Muscle of leg (tissue), 16 donors: ENCODE data around the gene ING2. TPM values are rescaled to one million over a fixed set of nuclear protein-coding genes. Genes with fewer than 3 reads are reported as not detected.
"Not testable (repeated sequence)": the region's sequence is repeated elsewhere in the genome, so short reads cannot be mapped to it uniquely, and the experiment has no call there.

Source experiments
- DNase-seq: peaks from one replicate; pipeline ENCODE4 v3.0.0; 2013
- H3K27ac ChIP-seq: one replicate; pipeline ENCODE4 v1.5.1; 2013; ENCODE audit warnings: mild to moderate bottlenecking, low read length, control low read depth
- H3K27me3 ChIP-seq: one replicate; pipeline ENCODE4 v1.6.1; 2013; ENCODE audit warnings: low read length; ENCODE audit not compliant: control insufficient read depth, insufficient read depth
- H3K36me3 ChIP-seq: one replicate; pipeline ENCODE4 v1.6.1; 2013; ENCODE audit warnings: low read length; ENCODE audit not compliant: control insufficient read depth, insufficient read depth
- H3K4me1 ChIP-seq: one replicate; pipeline ENCODE4 v1.6.1; 2013; ENCODE audit warnings: low read length; ENCODE audit not compliant: control insufficient read depth, insufficient read depth
- H3K4me3 ChIP-seq: one replicate; pipeline ENCODE4 v1.5.1; 2013; ENCODE audit warnings: low read length, control low read depth
- H3K9me3 ChIP-seq: replicated peaks from 2 replicates; pipeline ENCODE4 v1.6.1; 2013; ENCODE audit warnings: low read depth, low read length; ENCODE audit not compliant: control insufficient read depth
- WGBS: methylation state at CpG from one replicate; pipeline ENCODE4 v1.1.5; 2013; ENCODE audit warnings: missing lambda C conversion rate; ENCODE audit not compliant: insufficient coverage; 5-methylcytosine and 5-hydroxymethylcytosine counted together
- long read RNA-seq, 11 donors: transcript quantifications; one replicate each; lab custom pipeline, GENCODE V29; 2026
- polyA plus RNA-seq, 8 donors: library from polyadenylated mRNA; unstranded; fragments of 120-200 nt; gene quantifications; one replicate each; pipeline versions ENCODE4 v1.2.1 to v1.2.3, GENCODE V29; 2013; ENCODE audit warnings: inconsistent platforms in 1 of 8, low replicate concordance in 1 of 8; ENCODE audit not compliant: insufficient read length in 8 of 8, insufficient read depth in 1 of 8
- total RNA-seq: library from RNA; stranded (reverse); fragments of 120-200 nt; gene quantifications from one replicate; pipeline ENCODE4 v1.2.4, GENCODE V29; 2013

Gene ING2
- 11.5 TPM for total RNA-seq
- 10 to 100 TPM; 15.4 to 18.2 (median 16.6) TPM for polyA plus RNA-seq
- long read RNA-seq, donor 1, transcript ING2-201 (2 exons, 1,189 nt): major isoform, 5 of 6 reads
- long read RNA-seq, donor 1, partial matches to known transcripts: 0 of 6 reads
- long read RNA-seq, donor 1, other reads (novel, unspliced or antisense): 0 of 6 reads
- long read RNA-seq, donor 2, partial matches to known transcripts: 0 of 1 reads
- long read RNA-seq, donor 2, other reads (novel, unspliced or antisense): 0 of 1 reads
- long read RNA-seq, donor 3, transcript ING2-202 (2 exons, 599 nt): minor isoform, 8 of 18 reads
- long read RNA-seq, donor 3, transcript ING2-201 (2 exons, 1,189 nt): major isoform, 10 of 18 reads
- long read RNA-seq, donor 3, partial matches to known transcripts: 0 of 18 reads
- long read RNA-seq, donor 3, other reads (novel, unspliced or antisense): 0 of 18 reads
- long read RNA-seq, donor 4, transcript ING2-201 (2 exons, 1,189 nt): major isoform, 9 of 12 reads
- long read RNA-seq, donor 4, partial matches to known transcripts: 0 of 12 reads
- long read RNA-seq, donor 4, other reads (novel, unspliced or antisense): 0 of 12 reads
- long read RNA-seq, donor 5, transcript ING2-202 (2 exons, 599 nt): minor isoform, 8 of 27 reads
- long read RNA-seq, donor 5, transcript ING2-201 (2 exons, 1,189 nt): major isoform, 19 of 27 reads
- long read RNA-seq, donor 5, partial matches to known transcripts: 0 of 27 reads
- long read RNA-seq, donor 5, other reads (novel, unspliced or antisense): 0 of 27 reads
- long read RNA-seq, donor 6, transcript ING2-202 (2 exons, 599 nt): major isoform, 7 of 17 reads
- long read RNA-seq, donor 6, partial matches to known transcripts: 6 of 17 reads
- long read RNA-seq, donor 6, other reads (novel, unspliced or antisense): 0 of 17 reads
- long read RNA-seq, donor 7, transcript ING2-202 (2 exons, 599 nt): major isoform, 11 of 29 reads
- long read RNA-seq, donor 7, transcript ING2-201 (2 exons, 1,189 nt): minor isoform, 9 of 29 reads
- long read RNA-seq, donor 7, partial matches to known transcripts: 9 of 29 reads
- long read RNA-seq, donor 7, other reads (novel, unspliced or antisense): 0 of 29 reads
- long read RNA-seq, donor 8, transcript ING2-202 (2 exons, 599 nt): minor isoform, 6 of 15 reads
- long read RNA-seq, donor 8, transcript ING2-201 (2 exons, 1,189 nt): major isoform, 9 of 15 reads
- long read RNA-seq, donor 8, partial matches to known transcripts: 0 of 15 reads
- long read RNA-seq, donor 8, other reads (novel, unspliced or antisense): 0 of 15 reads
- long read RNA-seq, donor 9, transcript ING2-201 (2 exons, 1,189 nt): major isoform, 13 of 27 reads
- long read RNA-seq, donor 9, transcript ING2-202 (2 exons, 599 nt): minor isoform, 9 of 27 reads
- long read RNA-seq, donor 9, partial matches to known transcripts: 5 of 27 reads
- long read RNA-seq, donor 9, other reads (novel, unspliced or antisense): 0 of 27 reads
- long read RNA-seq, donor 10, transcript ING2-201 (2 exons, 1,189 nt): major isoform, 15 of 30 reads
- long read RNA-seq, donor 10, transcript ING2-202 (2 exons, 599 nt): minor isoform, 8 of 30 reads
- long read RNA-seq, donor 10, partial matches to known transcripts: 7 of 30 reads
- long read RNA-seq, donor 10, other reads (novel, unspliced or antisense): 0 of 30 reads
- long read RNA-seq, donor 11, transcript ING2-201 (2 exons, 1,189 nt): major isoform, 11 of 18 reads
- long read RNA-seq, donor 11, transcript ING2-202 (2 exons, 599 nt): minor isoform, 7 of 18 reads
- long read RNA-seq, donor 11, partial matches to known transcripts: 0 of 18 reads
- long read RNA-seq, donor 11, other reads (novel, unspliced or antisense): 0 of 18 reads

DNA sequence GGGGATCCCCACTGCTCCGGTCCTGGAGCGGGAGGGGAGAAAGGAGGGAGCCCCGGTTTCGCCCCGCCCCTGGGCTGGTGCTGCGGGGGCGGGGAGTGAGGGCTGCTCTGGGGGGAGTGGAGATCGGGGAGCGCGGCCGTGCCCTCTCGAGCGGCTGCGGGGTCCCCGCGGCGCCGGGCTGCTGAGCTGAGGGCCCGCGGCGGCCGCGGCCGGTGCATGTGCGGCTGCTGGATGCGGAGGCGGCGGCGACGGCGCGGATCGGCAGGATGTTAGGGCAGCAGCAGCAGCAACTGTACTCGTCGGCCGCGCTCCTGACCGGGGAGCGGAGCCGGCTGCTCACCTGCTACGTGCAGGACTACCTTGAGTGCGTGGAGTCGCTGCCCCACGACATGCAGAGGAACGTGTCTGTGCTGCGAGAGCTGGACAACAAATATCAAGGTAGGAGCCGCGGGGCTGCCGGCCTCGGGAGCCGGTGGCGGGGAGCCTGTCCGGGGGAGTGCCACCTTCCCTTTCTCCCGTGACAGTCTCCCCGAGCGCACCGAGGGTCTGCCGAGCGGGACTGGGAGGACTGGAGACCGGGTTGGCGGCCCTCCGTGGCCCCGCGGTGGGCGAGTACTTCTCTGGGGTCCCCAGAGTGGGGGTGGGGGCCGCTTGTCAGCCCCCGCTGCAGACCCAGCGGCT, at the start of gene ING2:
TSS of gene ING2 (plus strand) at position 129 of the 681 bp plus-strand sequence. CDS start at position 267, 138 bp downstream.
- under 1% methylated on average over 64 of the region's 68 CpGs for WGBS
- Histone ChIP-seq H3K4me3 (peak within 1 kb of the TSS; percentile 98), H3K27ac (peak within 1 kb of the TSS; percentile 99), H3K4me1 (peaks cover 4% of the 10 kb centered on the region), H3K9me3 (no peaks in the 10 kb centered on the region), H3K36me3 (no peaks in the 10 kb centered on the region), H3K27me3 (no peaks in the 10 kb centered on the region)
- DNase-seq: peak; percentile 94

DNA sequence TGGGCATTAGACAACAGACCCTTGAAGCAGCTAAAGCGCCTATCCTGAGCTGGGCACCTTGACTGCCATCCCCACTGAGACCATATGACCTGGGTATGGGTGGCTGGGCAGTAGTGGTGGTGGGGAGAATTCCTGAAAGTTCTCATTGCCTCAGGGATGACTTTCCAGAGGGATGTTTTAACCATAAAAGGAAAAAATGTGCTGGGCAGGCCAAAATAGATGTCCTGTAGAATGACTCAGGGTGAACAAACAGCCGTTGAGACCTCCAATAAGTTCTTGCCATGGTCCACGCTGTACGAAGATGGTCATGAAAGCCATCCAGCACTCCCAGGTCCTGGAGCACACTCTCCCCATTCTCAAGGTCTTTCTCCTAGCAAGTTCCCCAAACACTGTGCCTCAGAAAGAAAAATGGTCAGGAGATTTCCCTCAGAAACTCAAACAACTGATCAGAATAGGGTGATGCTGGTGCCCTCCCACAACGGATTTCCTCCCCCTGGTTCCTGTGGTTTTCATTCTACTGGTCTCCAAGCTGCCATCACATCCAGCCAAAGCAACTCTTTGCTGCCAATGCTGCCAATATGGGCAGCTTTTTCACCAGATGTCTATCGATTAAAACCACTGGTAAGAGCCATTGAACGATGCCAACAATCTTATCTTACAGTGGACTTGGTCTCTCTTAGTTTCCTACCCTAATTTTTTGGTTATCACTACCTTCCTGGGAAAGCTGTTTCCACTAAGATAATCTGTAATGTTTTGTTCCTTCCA, 49.2 kb upstream of the ING2 start:
- DNase-seq: no peak
- Histone ChIP-seq H3K4me3 (no peak overlapping the region), H3K36me3 (peaks cover 10% of the 10 kb centered on the region), H3K27ac (no peak overlapping the region), H3K27me3 (no peaks in the 10 kb centered on the region), H3K9me3 (no peaks in the 10 kb centered on the region), H3K4me1 (no peaks in the 10 kb centered on the region)
- 79% methylated on average over 5 of the region's 7 CpGs for WGBS

DNA sequence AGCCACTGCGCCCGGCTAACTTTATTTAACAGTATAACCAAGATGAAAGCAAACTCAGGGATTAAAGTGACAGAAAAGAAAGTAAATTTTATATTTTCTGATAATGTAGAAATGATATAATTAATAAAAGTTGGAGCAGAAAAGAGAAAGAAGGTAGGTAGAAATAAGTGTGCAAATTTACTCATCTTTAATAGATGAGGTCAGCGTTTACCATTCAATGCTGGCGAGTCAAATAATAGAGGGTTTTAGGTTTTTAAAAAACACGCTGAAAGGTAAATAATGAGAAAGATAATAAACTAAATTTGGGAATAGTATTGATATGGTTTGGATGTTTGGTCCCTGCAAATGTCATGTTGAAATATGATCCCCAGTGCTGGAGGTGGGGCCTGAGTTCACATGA, 46.9 kb upstream of the ING2 start:
- H3K4me3 ChIP-seq: no peak overlapping the region
- no peaks in the 10 kb centered on the region for H3K9me3 ChIP-seq
- H3K27me3 ChIP-seq: no peaks in the 10 kb centered on the region
- DNase-seq: no peak
- no peaks in the 10 kb centered on the region for H3K4me1 ChIP-seq
- WGBS: 50% methylated on average over 2 of the region's 5 CpGs
- H3K27ac ChIP-seq: no peak overlapping the region
- H3K36me3 ChIP-seq: peaks cover 8% of the 10 kb centered on the region

GRCh38 chr4:183463903-183464619, 40.8 kb upstream of the ING2 start:
- H3K27ac ChIP-seq, H3K4me1 ChIP-seq, H3K27me3 ChIP-seq, H3K9me3 ChIP-seq, H3K4me3 ChIP-seq, H3K36me3 ChIP-seq, DNase-seq: not testable (repeated sequence)
- WGBS: 79% methylated on average over 6 of the region's 11 CpGs

GRCh38 chr4:183465879-183466278, 39.0 kb upstream of the ING2 start:
- H3K4me1 ChIP-seq, H3K36me3 ChIP-seq, DNase-seq, H3K27me3 ChIP-seq, H3K9me3 ChIP-seq, H3K27ac ChIP-seq, H3K4me3 ChIP-seq: not testable (repeated sequence)
- WGBS: no CpG with 5 or more reads among the region's 5 CpGs

DNA sequence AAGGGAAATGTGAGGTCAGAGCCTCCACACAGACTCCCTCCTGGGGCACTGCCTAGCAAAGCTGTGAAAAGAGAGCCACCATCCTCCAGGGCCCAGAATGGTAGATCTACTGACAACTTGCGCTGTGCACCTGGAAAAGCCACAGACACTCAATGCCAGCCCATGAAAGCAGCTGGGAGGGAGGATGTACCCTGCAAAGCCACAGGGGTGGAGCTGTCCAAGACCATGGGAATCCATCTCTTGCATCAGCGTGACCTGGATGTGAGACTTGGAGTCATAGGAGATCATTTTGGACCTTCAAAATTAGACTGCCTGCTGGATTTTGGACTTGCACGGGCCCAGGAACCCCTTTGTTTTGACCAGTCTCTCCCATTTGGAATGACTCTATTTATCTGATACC, 37.6 kb upstream of the ING2 start:
- no peaks in the 10 kb centered on the region for H3K27me3 ChIP-seq
- no peak overlapping the region for H3K27ac ChIP-seq
- H3K4me1 ChIP-seq: no peaks in the 10 kb centered on the region
- H3K9me3 ChIP-seq: peaks cover 3% of the 10 kb centered on the region
- WGBS: 100% methylated on average over 3 of the region's 3 CpGs
- no peak for DNase-seq
- no peaks in the 10 kb centered on the region for H3K36me3 ChIP-seq
- H3K4me3 ChIP-seq: no peak overlapping the region

DNA sequence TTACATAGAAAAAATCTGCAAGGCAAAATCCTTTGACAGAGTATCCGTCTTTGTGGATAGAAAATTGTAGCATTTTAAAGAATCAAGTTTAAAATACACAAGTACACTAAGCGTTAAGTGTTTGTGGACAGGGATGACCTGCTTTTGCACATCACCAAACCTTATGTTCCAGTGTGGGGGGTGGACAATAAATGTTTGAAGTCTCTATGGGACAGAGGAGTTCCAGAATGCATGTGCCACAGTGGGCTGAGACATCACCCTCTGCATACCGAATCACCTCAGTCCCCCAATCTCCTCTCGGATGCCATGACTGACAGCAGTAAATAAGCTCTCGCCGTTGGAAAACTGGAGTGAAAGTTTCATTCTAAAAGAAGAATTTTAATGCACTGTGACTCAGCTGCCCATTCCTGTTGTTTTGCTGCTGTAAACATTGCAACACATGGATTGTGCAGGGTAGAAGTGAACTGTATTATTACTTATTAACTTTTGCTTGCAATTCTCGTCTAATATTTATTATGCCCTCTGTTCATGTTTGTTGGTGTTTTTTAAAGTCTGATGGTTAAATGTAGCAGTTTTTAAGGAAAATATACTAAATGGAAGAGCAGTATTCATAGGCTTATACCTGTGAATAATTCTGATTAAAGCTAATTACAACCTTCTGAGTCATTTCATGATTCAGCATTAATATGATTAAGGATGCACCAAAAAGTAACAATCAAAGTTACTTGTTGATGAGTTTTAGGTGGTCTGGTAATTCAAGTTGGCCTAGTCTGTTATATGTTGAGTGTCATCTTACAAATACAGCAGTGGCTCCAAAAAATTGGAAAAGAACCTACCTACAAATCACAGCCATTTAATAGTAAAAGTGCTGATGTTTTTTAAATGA, 36.4 kb upstream of the ING2 start:
- H3K27me3 ChIP-seq: no peaks in the 10 kb centered on the region
- no peak overlapping the region for H3K27ac ChIP-seq
- H3K4me1 ChIP-seq: no peaks in the 10 kb centered on the region
- peaks cover 3% of the 10 kb centered on the region for H3K9me3 ChIP-seq
- DNase-seq: no peak
- no peaks in the 10 kb centered on the region for H3K36me3 ChIP-seq
- H3K4me3 ChIP-seq: no peak overlapping the region
- 83% methylated on average over 3 of the region's 7 CpGs for WGBS
